Smooth muscle cell (in vitro differentiated cells): ENCODE data around the gene TOM1L1. TPM values are rescaled to one million over a fixed set of nuclear protein-coding genes. Genes with fewer than 3 reads are reported as not detected.

Experiments used
- DNase-seq: peaks from one replicate; lab custom pipeline; 2025; ENCODE audit not compliant: unreplicated experiment; lab: John Stamatoyannopoulos, UW
- H2AFZ ChIP-seq: fragments of 200-600 bp; sonication (generic); 2 replicates; pipeline ENCODE4 v1.6.0; 2016; ENCODE audit warnings: antibody characterized with exemption, low read depth, mild to moderate bottlenecking
- H3F3A ChIP-seq: fragments of 200-600 bp; sonication (generic); 2 replicates; pipeline ENCODE4 v1.6.0; 2017; ENCODE audit warnings: antibody characterized with exemption, low read depth
- H3K27ac ChIP-seq: fragments of 200-600 bp; sonication (generic); 2 replicates; pipeline ENCODE4 v1.5.1; 2016; ENCODE audit warnings: low read depth, mild to moderate bottlenecking
- H3K27me3 ChIP-seq: fragments of 200-600 bp; sonication (generic); 2 replicates; pipeline ENCODE4 v1.6.1; 2016; ENCODE audit warnings: low read depth, mild to moderate bottlenecking
- H3K36me3 ChIP-seq: fragments of 200-600 bp; sonication (generic); 2 replicates; pipeline ENCODE4 v1.5.1; 2016; ENCODE audit warnings: low read depth
- H3K4me1 ChIP-seq: fragments of 200-600 bp; sonication (generic); 2 replicates; pipeline ENCODE4 v1.5.1; 2016; ENCODE audit warnings: low read depth
- H3K4me2 ChIP-seq: fragments of 200-600 bp; sonication (generic); 2 replicates; pipeline ENCODE4 v1.6.0; 2016; ENCODE audit warnings: mild to moderate bottlenecking
- H3K4me3 ChIP-seq: fragments of 200-600 bp; sonication (generic); 2 replicates; pipeline ENCODE4 v1.5.1; 2016; ENCODE audit warnings: mild to moderate bottlenecking
- H3K79me2 ChIP-seq: fragments of 200-600 bp; sonication (generic); 2 replicates; pipeline ENCODE4 v1.6.0; 2016; ENCODE audit warnings: low read depth, mild to moderate bottlenecking
- H3K9ac ChIP-seq: fragments of 200-600 bp; sonication (generic); 2 replicates; pipeline ENCODE4 v1.6.0; 2016; ENCODE audit warnings: low read depth
- H3K9me3 ChIP-seq: fragments of 200-600 bp; sonication (generic); replicated peaks from 2 replicates; pipeline ENCODE4 v1.5.1; 2016; ENCODE audit warnings: low read depth
- H4K20me1 ChIP-seq: fragments of 200-600 bp; sonication (generic); 2 replicates; pipeline ENCODE4 v1.6.0; 2016; ENCODE audit warnings: low read depth
- WGBS: methylation state at CpG from one replicate; pipeline ENCODE4 v1.1.7; 2016; ENCODE audit warnings: low lambda C conversion rate; 5-methylcytosine and 5-hydroxymethylcytosine counted together
- polyA plus RNA-seq: library from polyadenylated mRNA; unstranded; fragments of >200 nt; fragmentation: Nextera tagmentation; extraction: Ambion mirVana; gene quantifications from 2 replicates; pipeline ENCODE4 v1.2.1, GENCODE V29; 2016
- total RNA-seq: library from RNA; depleted of rRNA; stranded (reverse); fragments of >200 nt; gene quantifications from 2 replicates; pipeline ENCODE4 v1.2.3, GENCODE V29; 2014
- TF ChIP-seq, protein P1 (sequence below): fragments of 200-600 bp; sonication (generic); IDR thresholded peaks from 2 replicates; pipeline ENCODE4 v1.5.1; 2017; ENCODE audit warnings: borderline replicate concordance, mild to moderate bottlenecking, antibody characterized with exemption; ENCODE audit not compliant: insufficient read depth, poor library complexity, severe bottlenecking

TOM1L1 gene
- total and polyA plus RNA-seq, 2 experiments from 2014 or later = 3.9 to 8.5 TPM

DNA sequence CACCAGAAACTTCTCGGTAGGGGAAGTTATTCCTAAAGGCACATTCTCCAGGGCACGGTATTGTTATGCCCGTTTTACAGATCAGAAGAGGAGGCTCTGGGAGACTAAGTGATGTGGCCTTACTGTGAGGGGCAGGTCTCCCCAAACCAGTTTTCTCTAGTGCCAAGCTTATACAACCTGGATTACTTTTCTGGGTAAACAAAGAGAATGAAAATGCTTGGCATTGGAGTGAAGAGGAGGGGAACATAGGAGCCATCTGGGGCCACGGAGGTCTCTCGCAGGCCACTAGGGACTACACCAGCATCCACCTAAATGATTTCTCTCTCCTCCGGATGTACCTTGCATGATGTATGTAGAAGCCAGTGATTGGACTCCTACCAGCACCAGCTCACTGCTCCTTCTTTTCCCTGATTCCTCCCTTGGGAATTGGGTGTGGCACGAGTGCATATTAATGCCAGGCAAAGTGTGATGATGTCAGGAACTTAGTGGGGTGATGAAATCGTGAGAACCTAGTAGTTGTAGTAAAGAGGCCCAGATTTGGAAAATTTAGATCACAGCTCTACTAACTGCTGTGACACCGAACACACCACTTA is 674 bp downstream of the TOM1L1 start:
- Histone ChIP-seq H2AFZ (peak overlapping the region; percentile 94), H3K79me2 (peaks cover 3% of the 10 kb centered on the region), H3K4me2 (peak overlapping the region; percentile 89), H3K36me3 (no peaks in the 10 kb centered on the region), H3K4me3 (peak overlapping the region; percentile 69), H4K20me1 (no peaks in the 10 kb centered on the region), H3F3A (no peaks in the 10 kb centered on the region), H3K9ac (no peak overlapping the region), H3K4me1 (peaks cover 11% of the 10 kb centered on the region), H3K9me3 (no peaks in the 10 kb centered on the region), H3K27me3 (peaks cover 14% of the 10 kb centered on the region), H3K27ac (no peak overlapping the region)
- TF ChIP-seq, protein P1, sequence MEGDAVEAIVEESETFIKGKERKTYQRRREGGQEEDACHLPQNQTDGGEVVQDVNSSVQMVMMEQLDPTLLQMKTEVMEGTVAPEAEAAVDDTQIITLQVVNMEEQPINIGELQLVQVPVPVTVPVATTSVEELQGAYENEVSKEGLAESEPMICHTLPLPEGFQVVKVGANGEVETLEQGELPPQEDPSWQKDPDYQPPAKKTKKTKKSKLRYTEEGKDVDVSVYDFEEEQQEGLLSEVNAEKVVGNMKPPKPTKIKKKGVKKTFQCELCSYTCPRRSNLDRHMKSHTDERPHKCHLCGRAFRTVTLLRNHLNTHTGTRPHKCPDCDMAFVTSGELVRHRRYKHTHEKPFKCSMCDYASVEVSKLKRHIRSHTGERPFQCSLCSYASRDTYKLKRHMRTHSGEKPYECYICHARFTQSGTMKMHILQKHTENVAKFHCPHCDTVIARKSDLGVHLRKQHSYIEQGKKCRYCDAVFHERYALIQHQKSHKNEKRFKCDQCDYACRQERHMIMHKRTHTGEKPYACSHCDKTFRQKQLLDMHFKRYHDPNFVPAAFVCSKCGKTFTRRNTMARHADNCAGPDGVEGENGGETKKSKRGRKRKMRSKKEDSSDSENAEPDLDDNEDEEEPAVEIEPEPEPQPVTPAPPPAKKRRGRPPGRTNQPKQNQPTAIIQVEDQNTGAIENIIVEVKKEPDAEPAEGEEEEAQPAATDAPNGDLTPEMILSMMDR = no peak
- no peak for DNase-seq
- WGBS = 44% methylated on average over 9 of the region's 9 CpGs

DNA sequence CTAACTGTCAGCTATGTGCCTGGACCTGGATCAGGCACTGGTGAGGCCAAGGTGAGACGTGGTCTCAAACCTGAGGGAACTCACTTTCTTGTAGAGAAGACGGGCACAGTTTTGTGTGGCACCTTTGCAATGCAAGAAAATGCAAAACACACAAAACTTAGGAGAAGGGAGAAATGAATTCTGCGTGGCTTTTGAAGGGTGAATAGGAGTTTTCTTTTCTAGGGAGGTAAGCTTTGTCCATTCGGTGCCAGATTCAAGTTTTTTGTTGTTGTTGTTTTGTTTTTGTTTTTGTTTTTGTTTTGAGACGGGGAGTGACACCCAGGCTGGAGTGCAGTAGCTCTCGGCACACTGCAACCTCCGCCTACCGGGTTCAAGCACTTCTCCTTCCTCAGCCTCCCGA is 1.4 kb downstream of the TOM1L1 start:
- Histone ChIP-seq H3F3A (no peaks in the 10 kb centered on the region), H3K4me3 (no peak overlapping the region), H3K9ac (no peak overlapping the region), H3K9me3 (no peaks in the 10 kb centered on the region), H3K4me2 (no peak overlapping the region), H3K27me3 (peaks cover 14% of the 10 kb centered on the region), H4K20me1 (no peaks in the 10 kb centered on the region), H2AFZ (no peak overlapping the region), H3K27ac (no peak overlapping the region), H3K79me2 (peaks cover 3% of the 10 kb centered on the region), H3K36me3 (no peaks in the 10 kb centered on the region), H3K4me1 (peaks cover 11% of the 10 kb centered on the region)
- no peak for DNase-seq
- TF ChIP-seq, protein P1 = no peak
- 91% methylated on average over 9 of the region's 9 CpGs for WGBS

DNA sequence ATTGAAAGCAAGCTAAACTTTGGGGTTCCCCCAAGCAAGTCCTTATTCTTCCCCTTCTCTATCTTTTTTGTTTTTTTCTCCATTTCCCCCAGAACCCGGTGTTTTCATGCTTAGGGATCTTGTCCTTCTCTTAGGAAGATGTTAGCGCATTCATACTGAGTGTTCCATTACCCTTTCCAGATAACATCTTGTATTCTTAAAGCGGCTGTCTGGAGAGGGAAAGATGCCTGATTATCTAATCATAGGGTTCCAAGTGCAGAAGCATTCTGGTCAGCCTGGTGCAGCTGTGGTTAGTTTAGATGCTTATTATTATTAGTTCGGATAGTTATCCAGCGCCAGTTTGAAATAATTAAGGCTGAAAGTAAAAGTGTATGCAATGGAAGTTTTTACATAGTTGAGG is 2.0 kb downstream of the TOM1L1 start:
- Histone ChIP-seq H3K4me2 (no peak overlapping the region), H3K27ac (no peak overlapping the region), H3K4me3 (no peak overlapping the region), H3K4me1 (peaks cover 11% of the 10 kb centered on the region), H3F3A (no peaks in the 10 kb centered on the region), H2AFZ (no peak overlapping the region), H3K9me3 (no peaks in the 10 kb centered on the region), H3K27me3 (peaks cover 14% of the 10 kb centered on the region), H3K36me3 (no peaks in the 10 kb centered on the region), H4K20me1 (no peaks in the 10 kb centered on the region), H3K9ac (no peak overlapping the region), H3K79me2 (peaks cover 3% of the 10 kb centered on the region)
- TF ChIP-seq, protein P1 = no peak
- WGBS = 45% methylated on average over 5 of the region's 5 CpGs
- no peak for DNase-seq

DNA sequence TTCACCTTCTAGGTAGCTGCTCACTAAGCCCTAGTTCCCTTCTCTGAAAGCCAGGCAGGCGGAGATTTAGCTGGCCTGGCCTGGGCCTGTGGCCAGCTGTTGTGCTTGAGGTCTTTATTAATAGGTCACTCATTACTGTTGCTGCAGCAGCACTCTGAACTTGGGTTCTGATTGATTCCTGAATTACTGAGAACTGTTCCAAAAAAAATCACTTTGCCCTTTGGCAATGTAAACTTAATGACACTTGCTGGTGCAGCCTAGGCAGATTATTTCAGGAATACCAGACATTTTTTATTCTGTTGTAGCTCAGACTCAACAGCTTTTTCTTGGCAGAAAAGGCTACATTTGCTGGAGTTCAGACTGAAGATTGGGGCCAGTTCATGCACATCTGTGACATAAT is 2.7 kb downstream of the TOM1L1 start:
- Histone ChIP-seq H3K79me2 (peaks cover 3% of the 10 kb centered on the region), H3K4me3 (no peak overlapping the region), H3K9ac (no peak overlapping the region), H3K36me3 (no peaks in the 10 kb centered on the region), H3K27ac (no peak overlapping the region), H2AFZ (no peak overlapping the region), H3K4me2 (no peak overlapping the region), H3K27me3 (peaks cover 14% of the 10 kb centered on the region), H3K4me1 (peaks cover 12% of the 10 kb centered on the region), H3F3A (no peaks in the 10 kb centered on the region), H3K9me3 (no peaks in the 10 kb centered on the region), H4K20me1 (no peaks in the 10 kb centered on the region)
- TF ChIP-seq, protein P1 = no peak
- 94% methylated on average over 1 of the region's 1 CpG for WGBS
- DNase-seq = no peak
